Measurements from ENCODE around the gene ADARB1. TPM values are rescaled to one million over a fixed set of nuclear protein-coding genes. Genes with fewer than 3 reads are reported as not detected.

Gene ADARB1
- total RNA-seq, 1 experiment from 2014 or later: 14.6 TPM

GRCh38 chr21:45190013-45190412 is 115.6 kb downstream of the ADARB1 start:
- H3K36me3 Mint-ChIP-seq: peaks cover 50% of the 10 kb centered on the region
- H3K4me3 Mint-ChIP-seq: no peak overlapping the region
- no peaks in the 10 kb centered on the region for H3K4me1 Mint-ChIP-seq
- TF ChIP-seq ATF6 (CRISPR knock-in tag; IDR thresholded peaks at IDR 0.05) (no peak), SMAD4 (CRISPR knock-in tag; IDR thresholded peaks at IDR 0.05) (no peak), SMAD3 (CRISPR knock-in tag; IDR thresholded peaks at IDR 0.05; ENCODE audit: borderline replicate concordance) (no peak), NR3C1 (CRISPR knock-in tag; conservative IDR thresholded peaks at IDR 0.05; ENCODE audit: low read depth) (no peak), MLX (CRISPR knock-in tag; IDR thresholded peaks at IDR 0.05) (no peak), IRF1 (CRISPR knock-in tag; IDR thresholded peaks at IDR 0.05) (no peak), ZNF138 (CRISPR knock-in tag; conservative IDR thresholded peaks at IDR 0.05) (no peak), NFATC4 (CRISPR knock-in tag; IDR thresholded peaks at IDR 0.05) (no peak), ZNF317 (CRISPR knock-in tag; IDR thresholded peaks at IDR 0.05; ENCODE audit: borderline replicate concordance, low read depth) (no peak)
- DNase-seq (ENCODE audit: low spot score): no peak
- ATAC-seq: no peak
- CTCF ChIA-PET: interaction anchor here (1.1 kb wide), 1 partner anchor 50 kb away, joined by 4 read pairs; no protein-coding TSS in a partner anchor
- POLR2A ChIA-PET: no interaction called here
- H3K27me3 Mint-ChIP-seq (ENCODE audit: low read depth): no peaks in the 10 kb centered on the region
- H3K9me3 Mint-ChIP-seq: peaks cover 44% of the 10 kb centered on the region
- no peak overlapping the region for H3K27ac Mint-ChIP-seq

GRCh38 chr21:45192332-45192731 is 118.0 kb downstream of the ADARB1 start:
- ChIA-PET POLR2A (no interaction called here), CTCF (interaction anchor here (0.6 to 1.4 kb wide), 9 partner anchors 10 to 208 kb away, joined by 3 to 11 read pairs (median 3); no protein-coding TSS in a partner anchor)
- peaks cover 29% of the 10 kb centered on the region for H3K36me3 Mint-ChIP-seq
- no peak overlapping the region for H3K4me3 Mint-ChIP-seq
- H3K9me3 Mint-ChIP-seq: peaks cover 30% of the 10 kb centered on the region
- H3K4me1 Mint-ChIP-seq: no peaks in the 10 kb centered on the region
- DNase-seq (ENCODE audit: low spot score) (no peak), ATAC-seq (peak; percentile 78)
- H3K27ac Mint-ChIP-seq: no peak overlapping the region
- TF ChIP-seq AR (CRISPR knock-in tag; IDR thresholded peaks at IDR 0.05): no peak
- TF ChIP-seq ZNF671 (CRISPR knock-in tag; IDR thresholded peaks at IDR 0.05): no peak
- no peak for TF ChIP-seq ZNF121 (CRISPR knock-in tag; IDR thresholded peaks at IDR 0.05)
- no peaks in the 10 kb centered on the region for H3K27me3 Mint-ChIP-seq (ENCODE audit: low read depth)

GRCh38 chr21:45196620-45197019 is 122.2 kb downstream of the ADARB1 start:
- CTCF ChIA-PET: no interaction called here

More at GRCh38 chr21:45196620-45197019, 122.2 kb downstream of the ADARB1 start:
- Mint-ChIP-seq H3K9me3 (no peaks in the 10 kb centered on the region), H3K27me3 (ENCODE audit: low read depth) (no peaks in the 10 kb centered on the region; the same call in 1 of the 2 replicates), H3K4me3 (no peak overlapping the region), H3K36me3 (no peaks in the 10 kb centered on the region), H3K4me1 (no peaks in the 10 kb centered on the region), H3K27ac (no peak overlapping the region)
- no peak for DNase-seq (ENCODE audit: low spot score)
- POLR2A ChIA-PET: no interaction called here
- ATAC-seq: no peak
- no peak for TF ChIP-seq USF2 (CRISPR knock-in tag; IDR thresholded peaks at IDR 0.05)
- TF ChIP-seq ZNF512 (CRISPR knock-in tag; IDR thresholded peaks at IDR 0.05; ENCODE audit: borderline replicate concordance): no peak

All from WTC11 (cell line).